ENCODE data around the gene C1orf21.

Gene C1orf21

DNA sequence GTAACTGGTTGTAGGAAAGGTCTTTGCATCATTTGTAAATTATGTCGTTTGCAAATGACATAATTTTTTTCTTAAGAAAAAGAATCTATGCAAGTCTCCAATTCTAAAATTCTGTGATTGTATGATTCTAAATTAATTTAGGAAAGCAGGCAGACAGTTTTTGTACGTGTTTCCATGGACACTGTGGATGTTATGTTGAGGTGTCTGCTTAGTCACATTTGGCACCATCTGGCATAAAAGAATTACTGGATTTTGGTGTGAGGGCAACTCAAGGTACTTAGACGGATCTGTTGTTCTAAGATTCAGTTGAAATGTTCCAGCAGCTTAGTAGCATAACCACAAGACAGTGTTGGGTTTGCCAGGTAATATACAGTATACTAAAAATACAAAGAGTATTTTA lies 42.5 kb downstream of the C1orf21 start:
- no peak for FAIRE-seq
- no peak for DNase-seq (ENCODE audit: insufficient read length, low spot score)
- TF ChIP-seq POLR2AphosphoS5 (IDR thresholded peaks at IDR 0.05; ENCODE audit: low read depth, low read length) (no peak), POU2F2 (IDR thresholded peaks at IDR 0.05; ENCODE audit: low read depth, low read length) (no peak), PAX5 (IDR thresholded peaks at IDR 0.05; ENCODE audit: insufficient read depth, low read length, severe bottlenecking) (no peak), SPI1 (IDR thresholded peaks at IDR 0.05; ENCODE audit: low read depth, low read length) (no peak), TAF1 (IDR thresholded peaks at IDR 0.05; ENCODE audit: low read depth, low read length) (no peak), POLR2A (IDR thresholded peaks at IDR 0.05; ENCODE audit: low read depth, low read length) (no peak)

GRCh38 chr1:184433956-184434502 lies 47.2 kb downstream of the C1orf21 start:
- FAIRE-seq (no peak), DNase-seq (ENCODE audit: insufficient read length, low spot score) (no peak)
- TF ChIP-seq PAX5 (IDR thresholded peaks at IDR 0.05; ENCODE audit: insufficient read depth, low read length, severe bottlenecking) = no peak
- no peak for TF ChIP-seq TAF1 (IDR thresholded peaks at IDR 0.05; ENCODE audit: low read depth, low read length)
- TF ChIP-seq SPI1 (IDR thresholded peaks at IDR 0.05; ENCODE audit: low read depth, low read length) = no peak
- no peak for TF ChIP-seq POLR2A (IDR thresholded peaks at IDR 0.05; ENCODE audit: low read depth, low read length)
- TF ChIP-seq POLR2AphosphoS5 (IDR thresholded peaks at IDR 0.05; ENCODE audit: low read depth, low read length) = no peak
- no peak for TF ChIP-seq POU2F2 (IDR thresholded peaks at IDR 0.05; ENCODE audit: low read depth, low read length)

- no peak for FAIRE-seq
- no peak for DNase-seq (ENCODE audit: insufficient read length, low spot score)
Observed at GRCh38 chr1:184437291-184437690, 50.5 kb downstream of the C1orf21 start.

GRCh38 chr1:184438363-184438762 lies 51.5 kb downstream of the C1orf21 start:
- TF ChIP-seq SPI1 (IDR thresholded peaks at IDR 0.05; ENCODE audit: low read depth, low read length) (no peak), POLR2AphosphoS5 (IDR thresholded peaks at IDR 0.05; ENCODE audit: low read depth, low read length) (no peak), PAX5 (IDR thresholded peaks at IDR 0.05; ENCODE audit: insufficient read depth, low read length, severe bottlenecking) (no peak), POU2F2 (IDR thresholded peaks at IDR 0.05; ENCODE audit: low read depth, low read length) (no peak), TAF1 (IDR thresholded peaks at IDR 0.05; ENCODE audit: low read depth, low read length) (no peak), POLR2A (IDR thresholded peaks at IDR 0.05; ENCODE audit: low read depth, low read length) (no peak)
- no peak for FAIRE-seq
- DNase-seq (ENCODE audit: insufficient read length, low spot score) = no peak

More at GRCh38 chr1:184437291-184437690, 50.5 kb downstream of the C1orf21 start:
- TF ChIP-seq POLR2A (IDR thresholded peaks at IDR 0.05; ENCODE audit: low read depth, low read length) = no peak
- TF ChIP-seq POLR2AphosphoS5 (IDR thresholded peaks at IDR 0.05; ENCODE audit: low read depth, low read length) = no peak
- TF ChIP-seq PAX5 (IDR thresholded peaks at IDR 0.05; ENCODE audit: insufficient read depth, low read length, severe bottlenecking) = no peak
- no peak for TF ChIP-seq SPI1 (IDR thresholded peaks at IDR 0.05; ENCODE audit: low read depth, low read length)

GRCh38 chr1:184442260-184442659 lies 55.4 kb downstream of the C1orf21 start:
- FAIRE-seq (no peak), DNase-seq (ENCODE audit: insufficient read length, low spot score) (no peak)
- TF ChIP-seq POLR2AphosphoS5 (IDR thresholded peaks at IDR 0.05; ENCODE audit: low read depth, low read length) (no peak), POU2F2 (IDR thresholded peaks at IDR 0.05; ENCODE audit: low read depth, low read length) (no peak), POLR2A (IDR thresholded peaks at IDR 0.05; ENCODE audit: low read depth, low read length) (no peak), PAX5 (IDR thresholded peaks at IDR 0.05; ENCODE audit: insufficient read depth, low read length, severe bottlenecking) (no peak), TAF1 (IDR thresholded peaks at IDR 0.05; ENCODE audit: low read depth, low read length) (no peak), SPI1 (IDR thresholded peaks at IDR 0.05; ENCODE audit: low read depth, low read length) (no peak)

- no peak for TF ChIP-seq POLR2AphosphoS5 (IDR thresholded peaks at IDR 0.05; ENCODE audit: low read depth, low read length)
- no peak for TF ChIP-seq POLR2A (IDR thresholded peaks at IDR 0.05; ENCODE audit: low read depth, low read length)
- TF ChIP-seq TAF1 (IDR thresholded peaks at IDR 0.05; ENCODE audit: low read depth, low read length) = no peak
- TF ChIP-seq SPI1 (IDR thresholded peaks at IDR 0.05; ENCODE audit: low read depth, low read length) = no peak
- TF ChIP-seq POU2F2 (IDR thresholded peaks at IDR 0.05; ENCODE audit: low read depth, low read length) = no peak
- TF ChIP-seq PAX5 (IDR thresholded peaks at IDR 0.05; ENCODE audit: insufficient read depth, low read length, severe bottlenecking) = no peak
- FAIRE-seq (no peak), DNase-seq (ENCODE audit: insufficient read length, low spot score) (no peak)
Observed at GRCh38 chr1:184443201-184443600, 56.4 kb downstream of the C1orf21 start.

- no peak for TF ChIP-seq PAX5 (IDR thresholded peaks at IDR 0.05; ENCODE audit: insufficient read depth, low read length, severe bottlenecking)
- no peak for TF ChIP-seq POLR2A (IDR thresholded peaks at IDR 0.05; ENCODE audit: low read depth, low read length)
- TF ChIP-seq POU2F2 (IDR thresholded peaks at IDR 0.05; ENCODE audit: low read depth, low read length) = no peak
- TF ChIP-seq POLR2AphosphoS5 (IDR thresholded peaks at IDR 0.05; ENCODE audit: low read depth, low read length) = no peak
- TF ChIP-seq SPI1 (IDR thresholded peaks at IDR 0.05; ENCODE audit: low read depth, low read length) = no peak
- no peak for TF ChIP-seq TAF1 (IDR thresholded peaks at IDR 0.05; ENCODE audit: low read depth, low read length)
- DNase-seq (ENCODE audit: insufficient read length, low spot score) (no peak), FAIRE-seq (no peak)
Observed at GRCh38 chr1:184443624-184444023, 56.8 kb downstream of the C1orf21 start.

GRCh38 chr1:184445997-184446396 lies 59.2 kb downstream of the C1orf21 start:
- no peak for TF ChIP-seq SPI1 (IDR thresholded peaks at IDR 0.05; ENCODE audit: low read depth, low read length)
- no peak for TF ChIP-seq POLR2AphosphoS5 (IDR thresholded peaks at IDR 0.05; ENCODE audit: low read depth, low read length)
- no peak for TF ChIP-seq POU2F2 (IDR thresholded peaks at IDR 0.05; ENCODE audit: low read depth, low read length)
- TF ChIP-seq POLR2A (IDR thresholded peaks at IDR 0.05; ENCODE audit: low read depth, low read length) = no peak
- TF ChIP-seq TAF1 (IDR thresholded peaks at IDR 0.05; ENCODE audit: low read depth, low read length) = no peak
- TF ChIP-seq PAX5 (IDR thresholded peaks at IDR 0.05; ENCODE audit: insufficient read depth, low read length, severe bottlenecking) = no peak
- no peak for FAIRE-seq
- no peak for DNase-seq (ENCODE audit: insufficient read length, low spot score)

- DNase-seq (ENCODE audit: insufficient read length, low spot score) (no peak), FAIRE-seq (no peak)
- TF ChIP-seq TAF1 (IDR thresholded peaks at IDR 0.05; ENCODE audit: low read depth, low read length) = no peak
- TF ChIP-seq POLR2AphosphoS5 (IDR thresholded peaks at IDR 0.05; ENCODE audit: low read depth, low read length) = no peak
- no peak for TF ChIP-seq SPI1 (IDR thresholded peaks at IDR 0.05; ENCODE audit: low read depth, low read length)
- no peak for TF ChIP-seq PAX5 (IDR thresholded peaks at IDR 0.05; ENCODE audit: insufficient read depth, low read length, severe bottlenecking)
- no peak for TF ChIP-seq POU2F2 (IDR thresholded peaks at IDR 0.05; ENCODE audit: low read depth, low read length)
- TF ChIP-seq POLR2A (IDR thresholded peaks at IDR 0.05; ENCODE audit: low read depth, low read length) = no peak
Observed at GRCh38 chr1:184447651-184448185, 60.9 kb downstream of the C1orf21 start.

All from GM12891 (cell line).